ENCODE data around the gene ZNF804A. TPM values are rescaled to one million over a fixed set of nuclear protein-coding genes. Genes with fewer than 3 reads are reported as not detected.

Gene ZNF804A
- total and polyA plus RNA-seq, 2 of the 8 experiments (the other 6 are each of a cell fraction or from before 2014, with no cell fraction given) = 0.02 TPM; not detected in 1

- Histone ChIP-seq H3K4me1 (replicated peaks in 1 of 4; ENCODE audit: control insufficient read depth in 3 of 4, insufficient read depth in 4 of 4, low read length in 3 of 4) (no peaks in the 10 kb centered on the region; a peak in 1 of 7 replicates), H4K20me1 (replicated peaks in 1 of 2; ENCODE audit: control insufficient read depth in 1 of 2, insufficient read depth in 2 of 2, low read length in 2 of 2) (no peaks in the 10 kb centered on the region), H3K4me2 (ENCODE audit: insufficient read depth in 1 of 2, low read depth in 2 of 2, low read length in 2 of 2) (no peak overlapping the region), H2AK5ac (ENCODE audit: low read depth, low read length) (no peak overlapping the region), H3K9ac (replicated peaks in 1 of 4; ENCODE audit: extremely low read depth in 1 of 4, low read depth in 3 of 4, low read length in 3 of 4) (no peak overlapping the region), H2AFZ (ENCODE audit: low read length) (no peak overlapping the region), H2BK12ac (ENCODE audit: low read depth, low read length) (no peak overlapping the region), H3K56ac (replicated peaks; ENCODE audit: insufficient read length, low read depth, low read length) (no peak overlapping the region), H3K9me3 (ENCODE audit: insufficient read depth in 2 of 2, low read depth in 1 of 2, low read length in 1 of 2) (no peaks in the 10 kb centered on the region), H4K5ac (ENCODE audit: insufficient read length, low read depth, low read length) (no peak overlapping the region), H4K8ac (ENCODE audit: extremely low read depth, insufficient read depth, low read length) (no peak overlapping the region), H3K4ac (replicated peaks; ENCODE audit: insufficient read length, low read depth, low read length) (no peak overlapping the region), H2BK5ac (ENCODE audit: low read depth, low read length) (no peak overlapping the region), H3K18ac (ENCODE audit: extremely low read depth, low read length) (no peak overlapping the region), H3K14ac (ENCODE audit: insufficient read length) (no peak overlapping the region), H3K79me1 (ENCODE audit: low read depth, low read length) (no peaks in the 10 kb centered on the region), H3K27ac (ENCODE audit: low read depth, low read length) (no peak overlapping the region), H3K23me2 (ENCODE audit: low read depth, low read length) (no peaks in the 10 kb centered on the region), H4K91ac (replicated peaks; ENCODE audit: insufficient read length, low read length) (no peak overlapping the region), H3K36me3 (ENCODE audit: control insufficient read depth in 2 of 4, insufficient read depth in 4 of 4, low read length in 3 of 4) (no peaks in the 10 kb centered on the region), H2BK120ac (replicated peaks; ENCODE audit: low read depth, low read length) (no peak overlapping the region), H3K23ac (ENCODE audit: insufficient read length) (no peak overlapping the region), H3K27me3 (replicated peaks in 1 of 4; ENCODE audit: control insufficient read depth in 3 of 4, extremely low read depth in 1 of 4, insufficient read depth in 3 of 4, low read length in 3 of 4) (no peaks in the 10 kb centered on the region), H2BK15ac (ENCODE audit: low read length) (no peak overlapping the region), H3K4me3 (ENCODE audit: extremely low read depth in 1 of 4, insufficient read depth in 2 of 4, low read depth in 3 of 4, low read length in 4 of 4) (no peak overlapping the region), H2BK20ac (ENCODE audit: low read length) (no peak overlapping the region), H3K79me2 (ENCODE audit: control insufficient read depth in 1 of 2, insufficient read depth in 2 of 2, low read length in 2 of 2) (no peaks in the 10 kb centered on the region)
- CTCF ChIA-PET (ENCODE audit: partially characterized antibody) = no interaction called here
- FAIRE-seq (no peak), DNase-seq (ENCODE audit: low read depth in 1 of 2, low spot score in 2 of 2) (no peak)
- TF ChIP-seq NRF1 (IDR thresholded peaks at IDR 0.05; ENCODE audit: low read depth, low read length) = no peak
- TF ChIP-seq CEBPB (IDR thresholded peaks at IDR 0.05; ENCODE audit: low read depth, low read length) = peak; percentile 54; the same call in 1 of the 2 replicates
- TF ChIP-seq RAD21 (IDR thresholded peaks at IDR 0.05 in 1 of 2, conservative IDR thresholded peaks at IDR 0.05 in 1 of 2; ENCODE audit: low read depth in 2 of 2, low read length in 2 of 2) = no peak
- TF ChIP-seq CHD2 (IDR thresholded peaks at IDR 0.05; ENCODE audit: low read length) = no peak
- TF ChIP-seq POU5F1 (IDR thresholded peaks at IDR 0.05; ENCODE audit: low read depth, low read length) = no peak
- no peak for TF ChIP-seq SP2 (IDR thresholded peaks at IDR 0.05; ENCODE audit: low read length)
- TF ChIP-seq SIX5 (IDR thresholded peaks at IDR 0.05; ENCODE audit: low read depth, low read length) = no peak
- 97% methylated on average over 2 of the region's 2 CpGs; no CpG with 5 or more reads in 1 of the 2 experiments for WGBS, 2 experiments (ENCODE audit: extremely low coverage in 1 of 2, insufficient coverage in 1 of 2, insufficient read length in 1 of 2, insufficient replicate concordance in 2 of 2, low coverage in 1 of 2, low lambda C conversion rate in 2 of 2, missing lambda C conversion rate in 1 of 2)
- POLR2A ChIA-PET (ENCODE audit: partially characterized antibody) = no interaction called here
Observed at GRCh38 chr2:184779777-184780176, 181.4 kb downstream of the ZNF804A start.

All from H1 (cell line).